WERI-Rb-1 (cell line): ENCODE results near the gene TCEAL7.

Source experiments
- DNase-seq: peaks from one replicate; pipeline ENCODE4 v3.0.0-alpha.2; 2020
- H3K27ac ChIP-seq: fragments of 250-450 bp; sonication (Bioruptor Pico); 2 replicates; pipeline ENCODE4 v1.5.1; 2020; ENCODE audit warnings: mild to moderate bottlenecking, moderate library complexity
- H3K27me3 ChIP-seq: fragments of 250-450 bp; sonication (Bioruptor Pico); 2 replicates; pipeline ENCODE4 v1.5.1; 2021; ENCODE audit warnings: mild to moderate bottlenecking, low read depth, moderate library complexity; ENCODE audit not compliant: insufficient read depth, severe bottlenecking
- H3K36me3 ChIP-seq: fragments of 250-450 bp; sonication (Bioruptor Pico); 2 replicates; pipeline ENCODE4 v1.5.1; 2020; ENCODE audit warnings: mild to moderate bottlenecking, moderate library complexity
- H3K4me3 ChIP-seq: 2 replicates; pipeline ENCODE4 v1.5.1; 2011; ENCODE audit warnings: low read depth, mild to moderate bottlenecking, control low read depth, low read length
- H3K9me3 ChIP-seq: fragments of 250-450 bp; sonication (Bioruptor Pico); 2 replicates; pipeline ENCODE4 v1.5.1; 2021; ENCODE audit warnings: mild to moderate bottlenecking, moderate library complexity; ENCODE audit not compliant: severe bottlenecking
- TF ChIP-seq, protein P1 (sequence below): IDR thresholded peaks from 2 replicates; pipeline ENCODE4 v1.5.1; 2011; ENCODE audit warnings: low read depth, mild to moderate bottlenecking, control low read depth, inconsistent platforms, low read length

The TCEAL7 gene

GRCh38 chrX:103361798-103362197, 31.8 kb downstream of the TCEAL7 start:
- Histone ChIP-seq H3K27me3 (peaks cover 10% of the 10 kb centered on the region), H3K9me3 (no peaks in the 10 kb centered on the region), H3K4me3 (no peak overlapping the region)

DNA sequence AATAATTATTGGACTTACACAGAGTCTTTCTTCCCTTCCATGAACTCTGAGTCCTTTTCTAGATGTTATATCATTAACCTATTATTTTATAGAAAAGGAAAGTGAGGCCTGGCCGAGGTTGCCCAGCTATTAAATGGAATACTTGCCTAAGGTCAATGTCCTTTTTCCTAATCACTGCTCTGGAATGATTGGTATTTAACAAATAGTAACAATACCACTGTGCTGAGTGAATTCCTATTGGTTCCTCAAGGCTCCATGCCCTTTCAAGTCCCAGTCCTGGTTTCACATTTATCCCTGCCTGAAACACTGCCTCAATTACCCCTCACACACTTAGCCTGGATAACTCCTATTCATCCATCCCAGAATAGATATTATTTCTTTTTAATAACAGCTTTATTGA, 32.4 kb downstream of the TCEAL7 start:
- no peak overlapping the region for H3K27ac ChIP-seq
- TF ChIP-seq, protein P1, sequence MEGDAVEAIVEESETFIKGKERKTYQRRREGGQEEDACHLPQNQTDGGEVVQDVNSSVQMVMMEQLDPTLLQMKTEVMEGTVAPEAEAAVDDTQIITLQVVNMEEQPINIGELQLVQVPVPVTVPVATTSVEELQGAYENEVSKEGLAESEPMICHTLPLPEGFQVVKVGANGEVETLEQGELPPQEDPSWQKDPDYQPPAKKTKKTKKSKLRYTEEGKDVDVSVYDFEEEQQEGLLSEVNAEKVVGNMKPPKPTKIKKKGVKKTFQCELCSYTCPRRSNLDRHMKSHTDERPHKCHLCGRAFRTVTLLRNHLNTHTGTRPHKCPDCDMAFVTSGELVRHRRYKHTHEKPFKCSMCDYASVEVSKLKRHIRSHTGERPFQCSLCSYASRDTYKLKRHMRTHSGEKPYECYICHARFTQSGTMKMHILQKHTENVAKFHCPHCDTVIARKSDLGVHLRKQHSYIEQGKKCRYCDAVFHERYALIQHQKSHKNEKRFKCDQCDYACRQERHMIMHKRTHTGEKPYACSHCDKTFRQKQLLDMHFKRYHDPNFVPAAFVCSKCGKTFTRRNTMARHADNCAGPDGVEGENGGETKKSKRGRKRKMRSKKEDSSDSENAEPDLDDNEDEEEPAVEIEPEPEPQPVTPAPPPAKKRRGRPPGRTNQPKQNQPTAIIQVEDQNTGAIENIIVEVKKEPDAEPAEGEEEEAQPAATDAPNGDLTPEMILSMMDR, result no peak

More at GRCh38 chrX:103361798-103362197, 31.8 kb downstream of the TCEAL7 start:
- no peak for DNase-seq
- H3K27ac ChIP-seq, result no peak overlapping the region
- H3K36me3 ChIP-seq, result no peaks in the 10 kb centered on the region
- TF ChIP-seq, protein P1, result no peak

DNA sequence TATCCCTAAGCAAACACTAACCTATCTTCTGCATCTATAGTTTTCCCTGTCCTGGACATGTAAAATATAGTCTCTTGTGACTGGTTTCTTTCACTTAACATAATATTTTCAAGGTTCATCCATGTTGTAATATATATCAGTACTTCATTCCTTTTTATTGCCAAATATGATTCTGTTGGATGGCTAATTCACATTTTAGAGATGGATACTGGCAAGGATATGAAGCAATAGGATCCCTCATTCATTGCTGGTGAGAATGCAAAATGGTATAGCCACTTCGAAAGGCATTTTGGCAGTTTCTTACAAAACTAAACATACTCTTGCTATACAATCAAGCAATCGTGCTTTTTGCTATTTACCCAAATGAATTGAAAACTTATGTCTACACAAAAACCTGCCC, 33.0 kb downstream of the TCEAL7 start:
- Histone ChIP-seq H3K4me3 (no peak overlapping the region), H3K9me3 (no peaks in the 10 kb centered on the region), H3K36me3 (no peaks in the 10 kb centered on the region), H3K27ac (no peak overlapping the region), H3K27me3 (peaks cover 5% of the 10 kb centered on the region)
- TF ChIP-seq, protein P1, result no peak
- DNase-seq, result no peak

More for the DNA sequence above, 32.4 kb downstream of the TCEAL7 start:
- Histone ChIP-seq H3K27me3 (peaks cover 9% of the 10 kb centered on the region), H3K4me3 (no peak overlapping the region), H3K9me3 (no peaks in the 10 kb centered on the region), H3K36me3 (no peaks in the 10 kb centered on the region)
- DNase-seq, result no peak

DNA sequence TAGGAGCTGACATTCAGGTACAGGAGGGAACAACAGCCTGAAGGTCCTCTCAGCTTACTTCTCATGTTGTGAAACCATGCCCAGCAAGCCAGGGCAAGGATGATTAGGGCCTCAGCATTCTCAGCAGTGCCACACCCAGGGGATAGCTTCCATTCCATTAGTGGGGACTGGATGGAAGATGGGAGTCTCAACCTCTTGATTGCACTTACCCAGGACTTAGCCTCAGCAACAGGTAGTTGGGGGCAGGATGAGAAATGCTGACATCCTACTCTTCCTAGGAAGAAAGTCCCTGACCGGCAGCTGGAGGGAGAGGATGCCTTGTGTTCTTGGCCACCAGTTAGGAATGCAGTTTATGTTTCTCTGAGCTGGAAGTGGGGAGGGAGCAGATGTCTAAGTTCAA, 37.5 kb downstream of the TCEAL7 start:
- DNase-seq, result no peak
- Histone ChIP-seq H3K27ac (no peak overlapping the region), H3K4me3 (no peak overlapping the region), H3K9me3 (no peaks in the 10 kb centered on the region), H3K27me3 (peaks cover 5% of the 10 kb centered on the region), H3K36me3 (no peaks in the 10 kb centered on the region)
- TF ChIP-seq, protein P1, result no peak

GRCh38 chrX:103369479-103369878, 39.4 kb downstream of the TCEAL7 start:
- TF ChIP-seq, protein P1, result no peak
- no peak for DNase-seq
- H3K9me3 ChIP-seq, result no peaks in the 10 kb centered on the region
- no peak overlapping the region for H3K27ac ChIP-seq
- H3K36me3 ChIP-seq, result no peaks in the 10 kb centered on the region
- H3K27me3 ChIP-seq, result peaks cover 5% of the 10 kb centered on the region
- H3K4me3 ChIP-seq, result no peak overlapping the region

GRCh38 chrX:103372886-103373285, 42.8 kb downstream of the TCEAL7 start:
- Histone ChIP-seq H3K9me3 (no peaks in the 10 kb centered on the region), H3K36me3 (no peaks in the 10 kb centered on the region), H3K4me3 (no peak overlapping the region), H3K27me3 (peaks cover 2% of the 10 kb centered on the region), H3K27ac (no peak overlapping the region)
- TF ChIP-seq, protein P1, result no peak
- no peak for DNase-seq
